ENCODE results near the gene COG1.

Gene COG1

GRCh38 chr17:73208139-73208827 lies 15.4 kb downstream of the COG1 start:
- TF ChIP-seq, protein P1, sequence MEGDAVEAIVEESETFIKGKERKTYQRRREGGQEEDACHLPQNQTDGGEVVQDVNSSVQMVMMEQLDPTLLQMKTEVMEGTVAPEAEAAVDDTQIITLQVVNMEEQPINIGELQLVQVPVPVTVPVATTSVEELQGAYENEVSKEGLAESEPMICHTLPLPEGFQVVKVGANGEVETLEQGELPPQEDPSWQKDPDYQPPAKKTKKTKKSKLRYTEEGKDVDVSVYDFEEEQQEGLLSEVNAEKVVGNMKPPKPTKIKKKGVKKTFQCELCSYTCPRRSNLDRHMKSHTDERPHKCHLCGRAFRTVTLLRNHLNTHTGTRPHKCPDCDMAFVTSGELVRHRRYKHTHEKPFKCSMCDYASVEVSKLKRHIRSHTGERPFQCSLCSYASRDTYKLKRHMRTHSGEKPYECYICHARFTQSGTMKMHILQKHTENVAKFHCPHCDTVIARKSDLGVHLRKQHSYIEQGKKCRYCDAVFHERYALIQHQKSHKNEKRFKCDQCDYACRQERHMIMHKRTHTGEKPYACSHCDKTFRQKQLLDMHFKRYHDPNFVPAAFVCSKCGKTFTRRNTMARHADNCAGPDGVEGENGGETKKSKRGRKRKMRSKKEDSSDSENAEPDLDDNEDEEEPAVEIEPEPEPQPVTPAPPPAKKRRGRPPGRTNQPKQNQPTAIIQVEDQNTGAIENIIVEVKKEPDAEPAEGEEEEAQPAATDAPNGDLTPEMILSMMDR (IDR thresholded peaks at IDR 0.05; ENCODE audit: extremely low read depth, insufficient read depth, missing control alignments) = no peak
- no peak for DNase-seq (ENCODE audit: low spot score)
- in situ Hi-C loops (cut with MboI; ENCODE audit: low pct_unique_long_range_greater_than_20kb, low sequenced_read_pairs, unreplicated experiment) = no loop called here

DNA sequence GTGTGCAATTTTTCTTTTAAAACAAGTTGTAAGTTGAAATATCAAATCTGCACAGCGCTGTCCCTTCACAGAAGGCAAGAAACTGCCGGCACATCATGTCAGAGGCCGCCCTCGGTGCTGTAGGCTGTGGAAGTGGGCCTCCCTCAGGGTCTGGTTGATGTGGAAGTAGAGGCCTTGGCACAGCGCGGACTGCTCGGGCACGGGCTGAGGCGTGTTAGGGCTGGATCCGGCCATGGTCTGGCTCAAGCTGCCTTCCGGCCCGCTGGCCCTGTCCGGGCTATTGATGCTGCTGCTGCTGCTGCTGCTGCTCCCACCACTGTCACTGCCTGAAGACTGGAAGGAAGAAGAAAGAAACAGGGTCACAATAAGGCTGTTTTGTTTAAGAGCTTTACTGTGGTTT lies 16.6 kb downstream of the COG1 start:
- TF ChIP-seq, protein P1 (IDR thresholded peaks at IDR 0.05; ENCODE audit: extremely low read depth, insufficient read depth, missing control alignments) = no peak
- in situ Hi-C loops (cut with MboI; ENCODE audit: low pct_unique_long_range_greater_than_20kb, low sequenced_read_pairs, unreplicated experiment) = no loop called here
- DNase-seq (ENCODE audit: low spot score) = no peak

- no peak for DNase-seq (ENCODE audit: low spot score)
- TF ChIP-seq, protein P1 (IDR thresholded peaks at IDR 0.05; ENCODE audit: extremely low read depth, insufficient read depth, missing control alignments) = no peak
- in situ Hi-C loops (cut with MboI; ENCODE audit: low pct_unique_long_range_greater_than_20kb, low sequenced_read_pairs, unreplicated experiment) = no loop called here
Observed at GRCh38 chr17:73210002-73210678, 17.3 kb downstream of the COG1 start.

DNA sequence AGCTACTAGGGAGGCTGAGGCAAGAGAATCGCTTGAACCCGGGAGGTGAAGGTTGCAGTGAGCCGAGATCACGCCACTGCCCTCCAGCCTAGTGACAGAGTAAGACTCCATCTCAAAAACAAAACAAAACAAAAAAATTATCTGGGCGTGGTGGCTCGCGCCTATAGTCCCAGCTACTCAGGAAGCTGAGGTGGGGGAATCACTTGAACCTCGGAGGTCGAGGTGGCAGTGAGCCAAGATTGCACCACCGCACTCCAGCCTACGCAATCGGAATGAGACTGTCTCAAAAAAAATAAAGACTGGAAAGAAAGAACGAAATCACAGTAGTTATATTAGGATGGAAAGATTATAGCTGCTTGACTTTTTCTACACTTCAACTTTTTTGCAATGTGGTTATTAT lies 18.9 kb downstream of the COG1 start:
- in situ Hi-C loops (cut with MboI; ENCODE audit: low pct_unique_long_range_greater_than_20kb, low sequenced_read_pairs, unreplicated experiment) = no loop called here
- DNase-seq (ENCODE audit: low spot score) = no peak
- TF ChIP-seq, protein P1 (IDR thresholded peaks at IDR 0.05; ENCODE audit: extremely low read depth, insufficient read depth, missing control alignments) = no peak

- in situ Hi-C loops (cut with MboI; ENCODE audit: low pct_unique_long_range_greater_than_20kb, low sequenced_read_pairs, unreplicated experiment) = no loop called here
- TF ChIP-seq, protein P1 (IDR thresholded peaks at IDR 0.05; ENCODE audit: extremely low read depth, insufficient read depth, missing control alignments) = no peak
- no peak for DNase-seq (ENCODE audit: low spot score)
Observed at GRCh38 chr17:73214008-73214407, 21.2 kb downstream of the COG1 start.

DNA sequence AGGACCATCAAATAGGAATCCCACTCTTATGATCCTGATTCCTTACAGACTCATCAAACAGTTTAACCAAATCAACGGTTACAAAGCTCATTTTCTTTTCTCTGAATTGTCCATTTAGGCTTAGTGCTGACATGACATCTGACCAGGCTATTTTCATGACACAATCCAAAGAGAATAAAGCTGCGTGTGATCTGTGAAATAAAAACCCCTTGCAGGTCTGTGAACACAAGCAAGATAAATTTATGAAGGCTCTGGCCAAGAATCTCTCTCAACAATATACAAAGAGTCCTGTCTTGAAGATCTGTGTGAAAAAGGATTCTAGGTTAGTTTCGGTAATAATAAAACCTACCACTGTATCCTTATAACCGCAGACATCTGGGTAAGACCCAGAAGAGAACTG lies 22.0 kb downstream of the COG1 start:
- no peak for DNase-seq (ENCODE audit: low spot score)
- TF ChIP-seq, protein P1 (IDR thresholded peaks at IDR 0.05; ENCODE audit: extremely low read depth, insufficient read depth, missing control alignments) = no peak
- in situ Hi-C loops (cut with MboI; ENCODE audit: low pct_unique_long_range_greater_than_20kb, low sequenced_read_pairs, unreplicated experiment) = no loop called here
